HL-60 (cell line): Measurements from ENCODE around the gene PTP4A2.

ENCODE experiments used
- DNase-seq, 2 experiments: peaks; one replicate each; pipeline ENCODE4 v3.0.0-alpha.2; 2010 to 2020; ENCODE audit warnings: low read depth in 1 of 2, low spot score in 1 of 2
- H3K27ac ChIP-seq: fragments of 250-450 bp; sonication (Bioruptor Pico); replicated peaks from 2 replicates; pipeline ENCODE4 v1.5.1; 2020; ENCODE audit warnings: mild to moderate bottlenecking, moderate library complexity
- H3K27me3 ChIP-seq: fragments of 250-450 bp; sonication (Bioruptor Pico); 2 replicates; pipeline ENCODE4 v1.5.1; 2021; ENCODE audit warnings: mild to moderate bottlenecking, moderate library complexity; ENCODE audit not compliant: insufficient read depth, poor library complexity, severe bottlenecking
- H3K4me3 ChIP-seq: replicated peaks from 2 replicates; pipeline ENCODE4 v1.5.1; 2011; ENCODE audit warnings: mild to moderate bottlenecking, control low read depth, low read length; ENCODE audit not compliant: insufficient read depth
- GABPA ChIP-seq: IDR thresholded peaks from 2 replicates; pipeline ENCODE4 v1.6.1; 2012; ENCODE audit warnings: low read depth
- POLR2AphosphoS5 ChIP-seq: IDR thresholded peaks from 2 replicates; pipeline ENCODE4 v1.6.1; 2012; ENCODE audit warnings: low read depth
- SPI1 ChIP-seq: IDR thresholded peaks from 2 replicates; pipeline ENCODE4 v1.6.1; 2012; ENCODE audit warnings: low read depth, mild to moderate bottlenecking, borderline replicate concordance
- long read RNA-seq: library from polyadenylated mRNA; unstranded; transcript quantifications from one replicate; pipeline ENCODE4 v2.0.0, GENCODE V29; 2020
- TF ChIP-seq, protein P1 (sequence below): IDR thresholded peaks from one replicate; pipeline ENCODE4 v1.5.1; 2011; ENCODE audit warnings: low read length, control low read depth, inconsistent platforms; ENCODE audit not compliant: insufficient read depth
- TF ChIP-seq, protein P2 (sequence below): IDR thresholded peaks from 2 replicates; pipeline ENCODE4 v1.6.1; 2012; ENCODE audit warnings: low read depth; ENCODE audit not compliant: insufficient replicate concordance

The PTP4A2 gene
- long read RNA-seq, transcript PTP4A2-218 (5 exons, 3,353 nt): minor isoform, 7 of 49 reads
- long read RNA-seq, transcript PTP4A2-221 (6 exons, 3,921 nt): major isoform, 9 of 49 reads
- long read RNA-seq, partial matches to known transcripts: 0 of 49 reads
- long read RNA-seq, other reads (novel, unspliced or antisense): 33 of 49 reads

DNA sequence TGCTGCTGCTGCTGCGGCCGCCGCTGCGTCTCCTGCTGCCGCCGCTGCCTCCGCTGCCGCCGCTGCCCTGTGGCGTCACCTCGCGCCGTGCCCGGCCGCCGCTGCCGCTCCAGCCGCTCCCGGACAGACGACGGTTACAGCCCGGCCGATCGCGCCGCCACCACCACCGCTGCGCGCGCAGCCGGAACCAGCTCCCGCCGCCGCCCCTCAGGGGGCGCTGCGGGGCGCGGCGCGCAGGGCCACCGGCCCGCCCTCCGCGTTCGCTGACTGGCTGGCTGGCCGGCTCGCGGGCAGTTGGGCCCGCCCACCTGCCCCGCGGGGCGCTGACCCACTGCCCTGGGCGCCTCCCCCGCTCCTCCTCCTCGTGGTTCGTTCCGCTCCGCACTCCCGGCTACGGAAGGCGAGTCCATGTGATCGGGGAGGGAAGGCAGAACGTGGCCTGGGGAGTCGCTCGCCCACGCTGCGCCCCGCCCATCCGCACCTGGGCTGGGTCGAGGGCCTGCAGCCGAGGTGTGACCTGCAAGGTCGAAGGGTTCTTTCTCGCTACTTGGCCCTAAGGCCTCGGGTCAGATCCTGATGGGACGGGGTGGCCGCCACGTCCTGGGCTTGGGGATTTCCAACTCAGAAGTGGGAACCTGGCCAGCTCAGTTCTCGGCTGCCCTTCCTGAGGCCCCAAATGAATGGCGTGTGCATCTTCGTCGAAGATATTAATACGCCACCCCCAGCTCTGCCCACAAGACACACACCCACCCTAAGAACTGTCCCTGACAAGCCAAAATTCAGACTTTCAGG is at the start of gene PTP4A2:
PTP4A2 (minus strand) TSS at position 185 of the 792 bp plus-strand sequence. CDS start 19,303 bp downstream, outside the sequence.
- DNase-seq: peak; percentile 95 to 98
- Histone ChIP-seq H3K27ac (peak within 1 kb of the TSS; percentile 84), H3K4me3 (peak within 1 kb of the TSS; percentile 98), H3K27me3 (no peaks in the 10 kb centered on the region)
- no peak for TF ChIP-seq SPI1
- TF ChIP-seq POLR2AphosphoS5: peak; percentile 82

DNA sequence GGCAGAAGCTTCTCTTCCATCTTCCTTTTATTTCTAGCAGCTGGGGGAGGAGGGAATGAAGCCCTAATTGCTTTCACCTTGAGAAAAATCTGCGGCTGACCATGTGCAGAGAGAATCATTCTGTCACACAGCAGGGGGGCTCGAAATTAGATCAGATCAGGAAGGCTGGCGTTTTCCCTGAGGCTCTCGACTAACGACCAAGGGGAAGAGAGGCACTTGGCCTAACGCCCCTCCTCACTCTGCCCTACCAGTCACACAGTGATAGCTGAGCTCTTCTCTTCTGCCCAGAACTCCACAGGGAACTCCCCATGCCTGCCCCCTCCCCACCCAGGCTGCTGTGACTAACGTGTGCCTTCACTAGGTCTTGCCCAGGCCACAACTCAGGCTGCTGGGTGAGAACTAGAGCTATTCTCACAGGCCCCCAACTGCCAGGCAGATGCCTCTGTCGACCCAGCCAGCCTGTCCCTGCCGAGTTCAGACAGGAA is 49.0 kb upstream of the PTP4A2 start:
- Histone ChIP-seq H3K27me3 (no peaks in the 10 kb centered on the region), H3K4me3 (no peak overlapping the region), H3K27ac (no peak overlapping the region)
- TF ChIP-seq POLR2AphosphoS5 (no peak), GABPA (no peak), SPI1 (no peak)
- TF ChIP-seq, protein P1, sequence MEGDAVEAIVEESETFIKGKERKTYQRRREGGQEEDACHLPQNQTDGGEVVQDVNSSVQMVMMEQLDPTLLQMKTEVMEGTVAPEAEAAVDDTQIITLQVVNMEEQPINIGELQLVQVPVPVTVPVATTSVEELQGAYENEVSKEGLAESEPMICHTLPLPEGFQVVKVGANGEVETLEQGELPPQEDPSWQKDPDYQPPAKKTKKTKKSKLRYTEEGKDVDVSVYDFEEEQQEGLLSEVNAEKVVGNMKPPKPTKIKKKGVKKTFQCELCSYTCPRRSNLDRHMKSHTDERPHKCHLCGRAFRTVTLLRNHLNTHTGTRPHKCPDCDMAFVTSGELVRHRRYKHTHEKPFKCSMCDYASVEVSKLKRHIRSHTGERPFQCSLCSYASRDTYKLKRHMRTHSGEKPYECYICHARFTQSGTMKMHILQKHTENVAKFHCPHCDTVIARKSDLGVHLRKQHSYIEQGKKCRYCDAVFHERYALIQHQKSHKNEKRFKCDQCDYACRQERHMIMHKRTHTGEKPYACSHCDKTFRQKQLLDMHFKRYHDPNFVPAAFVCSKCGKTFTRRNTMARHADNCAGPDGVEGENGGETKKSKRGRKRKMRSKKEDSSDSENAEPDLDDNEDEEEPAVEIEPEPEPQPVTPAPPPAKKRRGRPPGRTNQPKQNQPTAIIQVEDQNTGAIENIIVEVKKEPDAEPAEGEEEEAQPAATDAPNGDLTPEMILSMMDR: no peak
- TF ChIP-seq, protein P2, sequence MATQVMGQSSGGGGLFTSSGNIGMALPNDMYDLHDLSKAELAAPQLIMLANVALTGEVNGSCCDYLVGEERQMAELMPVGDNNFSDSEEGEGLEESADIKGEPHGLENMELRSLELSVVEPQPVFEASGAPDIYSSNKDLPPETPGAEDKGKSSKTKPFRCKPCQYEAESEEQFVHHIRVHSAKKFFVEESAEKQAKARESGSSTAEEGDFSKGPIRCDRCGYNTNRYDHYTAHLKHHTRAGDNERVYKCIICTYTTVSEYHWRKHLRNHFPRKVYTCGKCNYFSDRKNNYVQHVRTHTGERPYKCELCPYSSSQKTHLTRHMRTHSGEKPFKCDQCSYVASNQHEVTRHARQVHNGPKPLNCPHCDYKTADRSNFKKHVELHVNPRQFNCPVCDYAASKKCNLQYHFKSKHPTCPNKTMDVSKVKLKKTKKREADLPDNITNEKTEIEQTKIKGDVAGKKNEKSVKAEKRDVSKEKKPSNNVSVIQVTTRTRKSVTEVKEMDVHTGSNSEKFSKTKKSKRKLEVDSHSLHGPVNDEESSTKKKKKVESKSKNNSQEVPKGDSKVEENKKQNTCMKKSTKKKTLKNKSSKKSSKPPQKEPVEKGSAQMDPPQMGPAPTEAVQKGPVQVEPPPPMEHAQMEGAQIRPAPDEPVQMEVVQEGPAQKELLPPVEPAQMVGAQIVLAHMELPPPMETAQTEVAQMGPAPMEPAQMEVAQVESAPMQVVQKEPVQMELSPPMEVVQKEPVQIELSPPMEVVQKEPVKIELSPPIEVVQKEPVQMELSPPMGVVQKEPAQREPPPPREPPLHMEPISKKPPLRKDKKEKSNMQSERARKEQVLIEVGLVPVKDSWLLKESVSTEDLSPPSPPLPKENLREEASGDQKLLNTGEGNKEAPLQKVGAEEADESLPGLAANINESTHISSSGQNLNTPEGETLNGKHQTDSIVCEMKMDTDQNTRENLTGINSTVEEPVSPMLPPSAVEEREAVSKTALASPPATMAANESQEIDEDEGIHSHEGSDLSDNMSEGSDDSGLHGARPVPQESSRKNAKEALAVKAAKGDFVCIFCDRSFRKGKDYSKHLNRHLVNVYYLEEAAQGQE: no peak
- DNase-seq: no peak

DNA sequence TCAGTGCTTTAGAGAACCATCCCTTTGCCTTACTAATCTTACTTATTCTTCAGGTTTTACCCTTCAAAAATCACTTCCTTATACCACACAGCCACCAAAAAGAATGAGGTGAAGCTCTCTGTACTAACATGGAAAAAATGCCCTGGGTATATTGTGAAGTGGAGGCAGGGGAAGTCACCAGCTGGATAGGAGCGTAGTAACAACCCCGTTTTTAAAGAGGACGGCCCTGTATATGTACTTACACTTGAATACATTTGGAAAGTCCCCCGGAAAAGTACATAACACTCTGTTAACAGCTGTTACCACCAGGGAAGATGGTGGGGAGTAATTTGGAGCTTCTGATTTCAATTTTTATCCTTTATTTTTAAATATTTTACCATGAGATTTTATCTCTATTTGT is 47.3 kb upstream of the PTP4A2 start:
- Histone ChIP-seq H3K27me3 (no peaks in the 10 kb centered on the region), H3K27ac (no peak overlapping the region), H3K4me3 (no peak overlapping the region)
- TF ChIP-seq, protein P1: no peak
- TF ChIP-seq POLR2AphosphoS5 (no peak), SPI1 (no peak; the same call in 1 of the 2 replicates), GABPA (no peak)
- TF ChIP-seq, protein P2: no peak
- DNase-seq: no peak
